Caco-2 (cell line): ENCODE data around the gene TSHZ3. TPM values are rescaled to one million over a fixed set of nuclear protein-coding genes. Genes with fewer than 3 reads are reported as not detected.

ENCODE experiments used
- BruUV-seq: library from RNA; stranded (reverse); fragments of 400-500 nt; replicated peaks from 2 replicates; lab custom pipeline; 2021; lab: Mats Ljungman, UMichigan
- CTCF ChIA-PET: fragments of 300-600 bp; sonication (Branson Sonifier 250); formaldehyde crosslinking; loops from one replicate; lab custom pipeline; 2022; ENCODE audit warnings: antibody characterized with exemption; lab: Charles Lee
- POLR2A ChIA-PET: fragments of 300-600 bp; sonication (Branson Sonifier 250); formaldehyde crosslinking; loops from one replicate; lab custom pipeline; 2022; ENCODE audit warnings: antibody characterized with exemption; lab: Charles Lee
- DNase-seq, 2 experiments: peaks; one replicate each; pipeline versions ENCODE4 v3.0.0 to v3.0.0-alpha.2; 2020 to 2022
- H3K27me3 ChIP-seq: replicated peaks from 2 replicates; pipeline ENCODE4 v1.6.0; 2011; ENCODE audit warnings: low read length; ENCODE audit not compliant: control insufficient read depth, insufficient read depth
- H3K36me3 ChIP-seq: 2 replicates; pipeline ENCODE4 v1.5.1; 2011; ENCODE audit warnings: low read length; ENCODE audit not compliant: control insufficient read depth, insufficient read depth
- H3K4me1 ChIP-seq: fragments of 250-450 bp; sonication (Bioruptor Pico); 2 replicates; pipeline ENCODE4 v1.5.1; 2020; ENCODE audit warnings: mild to moderate bottlenecking
- H3K4me3 ChIP-seq: 2 replicates; pipeline ENCODE4 v1.5.1; 2011; ENCODE audit warnings: low read depth, mild to moderate bottlenecking, control low read depth, low read length
- H3K9me3 ChIP-seq: fragments of 250-450 bp; sonication (Bioruptor Pico); 2 replicates; pipeline ENCODE4 v1.5.1; 2020; ENCODE audit warnings: mild to moderate bottlenecking, moderate library complexity
- H3K27ac Mint-ChIP-seq: one replicate; pipeline ENCODE4 v1.8.0; 2022; ENCODE audit warnings: mixed read lengths; ENCODE audit not compliant: unreplicated experiment
- H3K27me3 Mint-ChIP-seq: one replicate; pipeline ENCODE4 v1.8.0; 2022; ENCODE audit warnings: mixed read lengths; ENCODE audit not compliant: insufficient read depth, unreplicated experiment
- H3K36me3 Mint-ChIP-seq: one replicate; pipeline ENCODE4 v1.8.0; 2022; ENCODE audit warnings: mild to moderate bottlenecking, mixed read lengths; ENCODE audit not compliant: insufficient read depth, unreplicated experiment
- H3K4me1 Mint-ChIP-seq: one replicate; pipeline ENCODE4 v1.8.0; 2022; ENCODE audit warnings: low read depth, mixed read lengths; ENCODE audit not compliant: unreplicated experiment
- H3K4me3 Mint-ChIP-seq: one replicate; pipeline ENCODE4 v1.8.0; 2022; ENCODE audit warnings: mild to moderate bottlenecking, moderate library complexity, mixed read lengths; ENCODE audit not compliant: unreplicated experiment
- H3K9me3 Mint-ChIP-seq: one replicate; pipeline ENCODE4 v1.8.0; 2022; ENCODE audit warnings: mixed read lengths; ENCODE audit not compliant: unreplicated experiment
- CTCF ChIP-seq, 2 experiments: fragments of 200-600 bp in 1 of 2; IDR thresholded peaks; 1 replicate in 1 of 2; 2 replicates in 1 of 2; pipeline versions ENCODE4 v1.5.1 to v1.8.0; 2011 to 2022; ENCODE audit warnings: antibody characterized with exemption in 1 of 2, control low read depth in 1 of 2, inconsistent platforms in 1 of 2, low read depth in 1 of 2, low read length in 1 of 2, mild to moderate bottlenecking in 1 of 2, moderate library complexity in 1 of 2; ENCODE audit not compliant: insufficient read depth in 1 of 2, severe bottlenecking in 1 of 2, unreplicated experiment in 1 of 2
- intact Hi-C: fragments of 100-400 bp; cut with micrococcal nuclease; formaldehyde crosslinking; loops from one replicate; pipeline ENCODE4 v1.10.0; 2022; ENCODE audit not compliant: unreplicated experiment
- total RNA-seq: library from RNA; stranded (reverse); gene quantifications from 2 replicates; pipeline ENCODE4 v1.2.3, GENCODE V29; 2022

Gene TSHZ3
- total RNA-seq, 1 experiment from 2014 or later: not detected

GRCh38 chr19:31328238-31328637, 21.0 kb downstream of the TSHZ3 start:
- no peaks in the 10 kb centered on the region for H3K9me3 Mint-ChIP-seq
- no peak overlapping the region for H3K4me3 Mint-ChIP-seq
- ChIA-PET CTCF (no interaction called here), POLR2A (no interaction called here)
- Histone ChIP-seq H3K9me3 (no peaks in the 10 kb centered on the region), H3K27me3 (no peaks in the 10 kb centered on the region; the same call in 1 of the 2 replicates), H3K4me3 (no peak overlapping the region), H3K36me3 (no peaks in the 10 kb centered on the region), H3K4me1 (no peaks in the 10 kb centered on the region)
- intact Hi-C loops: no loop called here
- no peaks in the 10 kb centered on the region for H3K36me3 Mint-ChIP-seq
- BruUV-seq: no TSS peak
- no peak for DNase-seq
- no peak overlapping the region for H3K27ac Mint-ChIP-seq
- no peak for TF ChIP-seq CTCF (IDR thresholded peaks at IDR 0.05; ENCODE audit: insufficient read depth in 1 of 2, low read depth in 1 of 2, low read length in 1 of 2, severe bottlenecking in 1 of 2, unreplicated experiment in 1 of 2)
- no peaks in the 10 kb centered on the region for H3K4me1 Mint-ChIP-seq
- peaks cover 3% of the 10 kb centered on the region for H3K27me3 Mint-ChIP-seq

GRCh38 chr19:31326329-31327028, 22.8 kb downstream of the TSHZ3 start:
- no peaks in the 10 kb centered on the region; the same call in 1 of the 2 replicates for H3K27me3 ChIP-seq
- BruUV-seq: no TSS peak
- CTCF ChIA-PET: no interaction called here

GRCh38 chr19:31325342-31325741, 23.9 kb downstream of the TSHZ3 start:
- POLR2A ChIA-PET: no interaction called here
- Histone ChIP-seq H3K4me3 (no peak overlapping the region), H3K36me3 (no peaks in the 10 kb centered on the region), H3K4me1 (no peaks in the 10 kb centered on the region), H3K27me3 (no peaks in the 10 kb centered on the region; the same call in 1 of the 2 replicates), H3K9me3 (no peaks in the 10 kb centered on the region)
- no TSS peak for BruUV-seq
- DNase-seq: no peak
- Mint-ChIP-seq H3K4me3 (no peak overlapping the region), H3K27ac (no peak overlapping the region), H3K9me3 (no peaks in the 10 kb centered on the region), H3K27me3 (peaks cover 7% of the 10 kb centered on the region), H3K4me1 (no peaks in the 10 kb centered on the region), H3K36me3 (no peaks in the 10 kb centered on the region)
- CTCF ChIA-PET: no interaction called here
- intact Hi-C loops: no loop called here
- TF ChIP-seq CTCF (IDR thresholded peaks at IDR 0.05; ENCODE audit: insufficient read depth in 1 of 2, low read depth in 1 of 2, low read length in 1 of 2, severe bottlenecking in 1 of 2, unreplicated experiment in 1 of 2): no peak

More at GRCh38 chr19:31326329-31327028, 22.8 kb downstream of the TSHZ3 start:
- Mint-ChIP-seq H3K36me3 (no peaks in the 10 kb centered on the region), H3K27me3 (peaks cover 6% of the 10 kb centered on the region), H3K4me1 (no peaks in the 10 kb centered on the region), H3K27ac (no peak overlapping the region), H3K4me3 (no peak overlapping the region), H3K9me3 (no peaks in the 10 kb centered on the region)
- no peak for TF ChIP-seq CTCF (IDR thresholded peaks at IDR 0.05; ENCODE audit: insufficient read depth in 1 of 2, low read depth in 1 of 2, low read length in 1 of 2, severe bottlenecking in 1 of 2, unreplicated experiment in 1 of 2)
- Histone ChIP-seq H3K36me3 (no peaks in the 10 kb centered on the region), H3K4me3 (no peak overlapping the region), H3K4me1 (no peaks in the 10 kb centered on the region), H3K9me3 (no peaks in the 10 kb centered on the region)
- intact Hi-C loops: no loop called here
- POLR2A ChIA-PET: no interaction called here
- DNase-seq: no peak
